Heart right ventricle (tissue), 16 donors: ENCODE results near the gene RHOF. TPM values are rescaled to one million over a fixed set of nuclear protein-coding genes. Genes with fewer than 3 reads are reported as not detected.

Experiments used
- ATAC-seq, 8 donors: fragments of 200-7000 bp; cut with Tn5 transposase; one replicate each; pipeline ENCODE4 v1.9.1; 2020; ENCODE audit warnings: mild to moderate bottlenecking in 8 of 8, moderate library complexity in 8 of 8, moderate number of reproducible peaks in 1 of 8
- DNase-seq, 2 donors: peaks; one replicate each; pipeline ENCODE4 v3.0.0-alpha.2; 2020
- H3K27ac ChIP-seq, 10 donors: fragments of 200-600 bp; sonication (generic) in 2 of 10; one replicate each; pipeline versions ENCODE4 v1.5.0 to v1.8.0; 2020 to 2022; ENCODE audit warnings: mild to moderate bottlenecking in 3 of 10
- H3K27me3 ChIP-seq, 7 donors: fragments of 200-600 bp; one replicate each; pipeline ENCODE4 v1.8.0; 2021 to 2022; ENCODE audit warnings: mild to moderate bottlenecking in 2 of 7
- H3K36me3 ChIP-seq, 9 donors: fragments of 200-600 bp; sonication (generic) in 1 of 9; one replicate each; pipeline versions ENCODE4 v1.5.0 to v1.8.0; 2020 to 2022; ENCODE audit warnings: mild to moderate bottlenecking in 2 of 9
- H3K4me1 ChIP-seq, 9 donors: fragments of 200-600 bp; sonication (generic) in 1 of 9; one replicate each; pipeline versions ENCODE4 v1.5.0 to v1.8.0; 2020 to 2022; ENCODE audit warnings: mild to moderate bottlenecking in 4 of 9
- H3K4me3 ChIP-seq, 10 donors: fragments of 200-600 bp; sonication (generic) in 2 of 10; one replicate each; pipeline versions ENCODE4 v1.5.0 to v1.8.0; 2020 to 2022; ENCODE audit warnings: mild to moderate bottlenecking in 7 of 10, moderate library complexity in 2 of 10
- H3K9me3 ChIP-seq, 11 donors: fragments of 200-600 bp in 10 of 11; sonication (generic) in 2 of 11; one replicate each; pipeline versions ENCODE4 v1.5.0 to v1.8.0; 2013 to 2022; ENCODE audit warnings: mild to moderate bottlenecking in 2 of 11, control low read depth in 1 of 11, moderate library complexity in 1 of 11
- WGBS, 2 donors: extraction: QIAGEN DNeasy Blood & Tissue Kit; methylation state at CpG; one replicate each; pipeline ENCODE4 v1.1.7; 2013; ENCODE audit warnings: inconsistent platforms in 1 of 2; 5-methylcytosine and 5-hydroxymethylcytosine counted together
- intact Hi-C, 10 donors: fragments of 100-400 bp; cut with DNase I; formaldehyde crosslinking; loops; one replicate each; pipeline versions ENCODE4 v1.11.1 to v1.14.2; 2022
- polyA plus RNA-seq, 2 donors: library from polyadenylated mRNA; stranded (reverse); fragments of 200-250 nt; gene quantifications; one replicate each; pipeline ENCODE4 v1.2.3, GENCODE V29; 2013
- total RNA-seq, 10 donors: library from RNA; stranded (reverse); fragmentation: NEBNext Ultra II Directional in 3 of 10; extraction: Animal tissue kit (Norgen Biotek cat#: 25700) in 3 of 10; gene quantifications; one replicate each; pipeline versions ENCODE4 v1.2.1 to v1.2.4, GENCODE V29; 2021 to 2023
- TF ChIP-seq, protein P1 (sequence below), 9 donors: fragments of 200-600 bp; sonication (generic) in 2 of 9; IDR thresholded peaks; one replicate each; pipeline versions ENCODE4 v1.5.0 to v1.8.0; 2021 to 2022; ENCODE audit warnings: antibody characterized with exemption in 9 of 9, mild to moderate bottlenecking in 5 of 9, moderate library complexity in 1 of 9
- donor health status: Arrhythmogenic right ventricular cardiomyopathy.
- donor health status: ischemic (EF 13 %, LVEDD 7.1; RV severe dilation, severe dysfunction).
- donor health status: healthy with polysubstance abuse.
- donor health status: DM: no; HTN: yes; CAD: no.
- donor health status: DM: no; HTN: no; CAD: no.
- donor health status: ischemic (EF 25% LVEDD 6.9; RV normal size, moderate dysfunction).
- donor health status: ischemic (EF 25% LVEDD 5.7; RV mildly dilated, moderate dysfunction).
- donor health status: healthy.
- donor health status: DM: yes; HTN: yes; CAD: no.
- donor health status: Ischemic cardiomyopathy.
- donor health status: ischemic (EF 35%, LVEDD 5.7; RV mildly dilated, moderate dysfunction).
- donor health status: nonischemic (EF 11% LVEDD 7.7; RV severe dilation, severe dysfunction).
- donor health status: DM: yes; HTN: yes; CAD: no.
- donor health status: PGD.
- donor health status: ischemic (EF 29% LVEDD 5.4; RV normal size, mild dysfunction).
- donor health status: nonischemic (EF 23%, LVEDD 6.1; RV moderate dilation, normal function).

RHOF gene
- total and polyA plus RNA-seq, 12 donors, result 16.5 to 45.6 (median 24.7) TPM

DNA sequence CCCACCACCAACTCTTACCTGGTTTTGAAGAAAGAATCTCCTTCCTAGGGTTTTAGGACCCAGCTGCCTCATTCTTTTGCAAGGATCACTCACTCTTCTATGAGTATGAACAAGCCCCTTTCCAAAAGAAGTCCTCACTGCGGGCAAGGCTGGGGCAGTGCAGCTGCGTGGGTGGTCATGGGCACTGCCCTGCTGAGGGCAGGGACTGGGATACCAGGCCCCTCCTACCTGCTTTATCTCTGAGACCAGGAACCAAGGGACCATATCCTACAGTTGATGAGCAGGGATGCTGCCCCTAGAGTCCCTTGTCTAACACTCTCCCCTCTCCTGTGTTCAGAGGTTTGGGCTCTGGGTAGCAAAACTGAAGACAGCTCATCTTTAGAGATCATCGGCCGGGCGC, 44.6 kb upstream of the RHOF start:
- intact Hi-C loops, result loop anchor here in 2 of 10 donors (2.0 to 10.0 kb wide), 2 partner anchors 47 to 51 kb away; partner anchors contain the start of gene PSMD9 (in 2 of the 2)
- H3K9me3 ChIP-seq, result no peaks in the 10 kb centered on the region
- 90% methylated on average over 5 of the region's 5 CpGs for WGBS, 2 donors
- no peak overlapping the region for H3K4me3 ChIP-seq
- no peaks in the 10 kb centered on the region for H3K27me3 ChIP-seq
- no peaks in the 10 kb centered on the region for H3K36me3 ChIP-seq
- no peak for ATAC-seq
- TF ChIP-seq, protein P1, sequence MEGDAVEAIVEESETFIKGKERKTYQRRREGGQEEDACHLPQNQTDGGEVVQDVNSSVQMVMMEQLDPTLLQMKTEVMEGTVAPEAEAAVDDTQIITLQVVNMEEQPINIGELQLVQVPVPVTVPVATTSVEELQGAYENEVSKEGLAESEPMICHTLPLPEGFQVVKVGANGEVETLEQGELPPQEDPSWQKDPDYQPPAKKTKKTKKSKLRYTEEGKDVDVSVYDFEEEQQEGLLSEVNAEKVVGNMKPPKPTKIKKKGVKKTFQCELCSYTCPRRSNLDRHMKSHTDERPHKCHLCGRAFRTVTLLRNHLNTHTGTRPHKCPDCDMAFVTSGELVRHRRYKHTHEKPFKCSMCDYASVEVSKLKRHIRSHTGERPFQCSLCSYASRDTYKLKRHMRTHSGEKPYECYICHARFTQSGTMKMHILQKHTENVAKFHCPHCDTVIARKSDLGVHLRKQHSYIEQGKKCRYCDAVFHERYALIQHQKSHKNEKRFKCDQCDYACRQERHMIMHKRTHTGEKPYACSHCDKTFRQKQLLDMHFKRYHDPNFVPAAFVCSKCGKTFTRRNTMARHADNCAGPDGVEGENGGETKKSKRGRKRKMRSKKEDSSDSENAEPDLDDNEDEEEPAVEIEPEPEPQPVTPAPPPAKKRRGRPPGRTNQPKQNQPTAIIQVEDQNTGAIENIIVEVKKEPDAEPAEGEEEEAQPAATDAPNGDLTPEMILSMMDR (IDR thresholded peaks at IDR 0.05), result no peak
- peaks cover 0 to 17% (median 11%) of the 10 kb centered on the region in 9 donors for H3K4me1 ChIP-seq
- H3K27ac ChIP-seq, result no peak overlapping the region
- no peak for DNase-seq

DNA sequence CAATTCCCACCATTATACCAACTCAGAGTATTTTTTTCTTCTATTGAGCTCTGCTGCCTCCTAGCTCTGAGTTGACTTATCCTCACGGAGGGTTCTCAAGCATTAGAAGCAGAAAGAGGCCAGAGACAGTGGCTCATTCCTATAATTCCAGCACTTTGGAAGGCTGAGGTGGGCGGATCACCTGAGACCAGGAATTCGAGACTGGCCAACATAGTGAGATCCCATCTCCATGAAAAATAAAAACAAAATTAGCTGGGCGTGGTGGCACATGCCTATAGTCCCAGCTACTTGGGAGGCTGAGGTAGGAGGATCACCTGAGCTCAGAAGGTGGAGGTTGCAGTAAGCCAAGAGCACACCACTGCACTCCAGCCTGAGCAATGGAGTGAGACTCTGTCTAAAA, 44.2 kb upstream of the RHOF start:
- peaks cover 0 to 17% (median 11%) of the 10 kb centered on the region in 9 donors for H3K4me1 ChIP-seq
- ATAC-seq, result no peak
- WGBS, 2 donors, result 75 to 79% methylated on average over 4 of the region's 4 CpGs
- peaks cover 0 to 4% (median 0%) of the 10 kb centered on the region in 9 donors for H3K36me3 ChIP-seq
- no peak for DNase-seq
- TF ChIP-seq, protein P1 (IDR thresholded peaks at IDR 0.05), result no peak
- intact Hi-C loops, result loop anchor here in 2 of 10 donors (2.0 to 10.0 kb wide), 2 partner anchors 47 to 51 kb away; partner anchors contain the start of gene PSMD9 (in 2 of the 2)
- no peak overlapping the region for H3K27ac ChIP-seq
- no peak overlapping the region for H3K4me3 ChIP-seq
- no peaks in the 10 kb centered on the region for H3K9me3 ChIP-seq
- no peaks in the 10 kb centered on the region for H3K27me3 ChIP-seq

DNA sequence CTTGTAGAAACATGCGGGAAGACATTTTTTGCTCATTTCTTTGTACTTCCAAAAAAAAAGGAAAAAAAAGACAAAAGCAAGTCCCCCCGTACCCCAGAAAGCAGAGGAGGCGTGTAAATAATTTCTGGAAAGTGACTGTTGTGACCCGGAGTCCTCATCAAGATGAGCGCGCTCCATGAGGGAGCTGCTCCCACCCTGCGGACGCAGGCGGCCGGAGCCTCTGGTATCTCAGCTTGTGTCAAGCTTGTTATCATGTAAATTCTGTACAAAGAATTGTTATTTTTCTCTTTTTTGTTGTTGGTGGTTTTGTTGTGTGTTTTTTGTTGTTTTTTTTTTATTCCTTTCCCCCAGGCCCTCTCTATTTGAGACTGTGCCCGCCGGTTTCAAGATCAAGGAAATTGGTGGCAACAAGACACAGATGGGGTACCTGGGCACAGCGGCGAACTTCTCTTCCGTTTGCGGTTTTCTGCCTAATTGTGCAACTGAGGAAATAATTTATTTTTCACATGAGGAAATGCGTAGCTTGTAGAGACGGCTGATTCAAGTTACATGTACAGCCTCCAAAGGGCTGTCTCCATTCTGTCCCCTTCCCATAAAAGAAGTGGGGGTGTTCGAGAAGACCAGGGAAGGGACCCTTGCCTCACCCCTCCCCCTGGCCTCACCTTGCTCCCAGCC, 38.2 kb upstream of the RHOF start:
- WGBS, 2 donors, result 93% methylated on average over 19 of the region's 19 CpGs
- Histone ChIP-seq H3K4me1 (peaks cover 0 to 12% (median 6%) of the 10 kb centered on the region in 9 donors), H3K4me3 (no peak overlapping the region), H3K27me3 (no peaks in the 10 kb centered on the region), H3K36me3 (peaks cover 0 to 63% (median 41%) of the 10 kb centered on the region in 9 donors), H3K9me3 (no peaks in the 10 kb centered on the region), H3K27ac (peak overlapping the region in 1 of 10 donors; percentile 40)
- no peak for ATAC-seq
- DNase-seq, result no peak
- intact Hi-C loops, result loop anchor here in 1 of 10 donors (10.0 kb wide), 1 partner anchor 53 kb away; the partner anchor contains the start of gene PSMD9
- TF ChIP-seq, protein P1 (IDR thresholded peaks at IDR 0.05), result no peak

DNA sequence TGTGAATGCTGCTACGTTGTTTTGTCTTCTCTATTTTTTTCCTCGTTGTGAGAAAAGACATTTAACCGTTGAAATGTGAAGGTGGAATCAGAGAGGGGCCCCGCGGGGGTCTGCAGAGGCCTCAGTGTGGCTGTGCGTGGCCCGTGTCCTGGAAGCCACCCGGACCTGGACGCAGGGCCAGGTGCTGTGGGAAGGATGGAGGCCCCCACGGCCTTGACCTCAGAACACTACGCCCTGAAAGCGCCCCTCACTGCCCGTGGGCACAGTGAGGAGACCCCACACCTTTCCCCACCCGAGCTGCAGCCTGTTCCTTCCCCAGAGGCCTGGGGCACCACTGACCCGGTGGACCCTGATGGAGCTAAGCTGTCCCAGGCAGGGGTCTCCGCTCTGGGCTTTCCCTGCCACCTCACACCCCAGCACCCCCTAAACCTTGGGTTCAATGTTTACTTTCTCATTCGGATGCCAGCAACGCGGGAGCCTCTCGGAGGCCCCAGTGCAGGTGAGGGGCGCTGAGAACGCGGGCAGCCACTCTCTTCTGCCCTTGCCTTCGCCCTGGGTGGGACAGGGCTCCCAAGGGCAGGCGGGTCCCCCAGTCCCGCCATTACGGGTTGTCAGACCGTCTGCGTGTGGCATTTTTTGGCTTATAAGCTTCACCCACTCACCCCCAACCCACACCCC, 37.2 kb upstream of the RHOF start:
- Histone ChIP-seq H3K4me1 (peaks cover 0 to 12% (median 6%) of the 10 kb centered on the region in 9 donors), H3K27ac (no peak overlapping the region), H3K27me3 (no peaks in the 10 kb centered on the region), H3K4me3 (no peak overlapping the region), H3K36me3 (peaks cover 0 to 73% (median 51%) of the 10 kb centered on the region in 9 donors), H3K9me3 (no peaks in the 10 kb centered on the region)
- intact Hi-C loops, result loop anchor here in 1 of 10 donors (10.0 kb wide), 1 partner anchor 54 kb away; the partner anchor contains the start of gene PSMD9
- ATAC-seq (peak in 2 of 8 donors; percentile 14 to 20), DNase-seq (no peak)
- TF ChIP-seq, protein P1 (IDR thresholded peaks at IDR 0.05), result no peak
- WGBS, 2 donors, result 89 to 91% methylated on average over 29 of the region's 29 CpGs
